NCI-H345 treated with DMSO at 0.1 percent for 48 hours (cell line): ENCODE results near the gene SPRYD3.

Experiments used
- DNase-seq: peaks from one replicate; lab custom pipeline; 2025; ENCODE audit not compliant: unreplicated experiment; lab: John Stamatoyannopoulos, UW

Gene SPRYD3

GRCh38 chr12:53078425-53079225, 565 bp downstream of the SPRYD3 start:
- peak; percentile 62 for DNase-seq

- DNase-seq, result no peak
Measured at GRCh38 chr12:53077030-53077429, 2.2 kb downstream of the SPRYD3 start.

DNA sequence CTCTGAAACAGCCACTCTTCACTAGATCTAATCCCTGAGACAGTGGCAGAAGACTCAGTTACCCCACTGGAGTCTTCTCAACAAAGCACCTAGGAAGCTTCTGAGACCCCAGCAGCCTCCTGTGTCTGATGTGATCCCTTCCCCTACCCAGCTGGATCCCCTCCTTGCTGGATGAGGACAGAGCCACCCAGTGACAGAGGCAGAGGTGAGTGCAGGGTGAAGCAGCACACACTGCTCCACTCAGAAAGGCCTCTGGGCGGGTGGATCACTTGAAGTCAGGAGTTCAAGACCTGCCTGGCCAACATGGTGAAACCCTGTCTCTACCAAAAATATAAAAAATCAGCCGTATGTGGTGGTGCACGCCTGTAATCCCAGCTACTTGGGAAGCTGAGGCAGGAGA, 2.7 kb downstream of the SPRYD3 start:
- no peak for DNase-seq

GRCh38 chr12:53074999-53075370, 4.2 kb downstream of the SPRYD3 start:
- no peak for DNase-seq

DNA sequence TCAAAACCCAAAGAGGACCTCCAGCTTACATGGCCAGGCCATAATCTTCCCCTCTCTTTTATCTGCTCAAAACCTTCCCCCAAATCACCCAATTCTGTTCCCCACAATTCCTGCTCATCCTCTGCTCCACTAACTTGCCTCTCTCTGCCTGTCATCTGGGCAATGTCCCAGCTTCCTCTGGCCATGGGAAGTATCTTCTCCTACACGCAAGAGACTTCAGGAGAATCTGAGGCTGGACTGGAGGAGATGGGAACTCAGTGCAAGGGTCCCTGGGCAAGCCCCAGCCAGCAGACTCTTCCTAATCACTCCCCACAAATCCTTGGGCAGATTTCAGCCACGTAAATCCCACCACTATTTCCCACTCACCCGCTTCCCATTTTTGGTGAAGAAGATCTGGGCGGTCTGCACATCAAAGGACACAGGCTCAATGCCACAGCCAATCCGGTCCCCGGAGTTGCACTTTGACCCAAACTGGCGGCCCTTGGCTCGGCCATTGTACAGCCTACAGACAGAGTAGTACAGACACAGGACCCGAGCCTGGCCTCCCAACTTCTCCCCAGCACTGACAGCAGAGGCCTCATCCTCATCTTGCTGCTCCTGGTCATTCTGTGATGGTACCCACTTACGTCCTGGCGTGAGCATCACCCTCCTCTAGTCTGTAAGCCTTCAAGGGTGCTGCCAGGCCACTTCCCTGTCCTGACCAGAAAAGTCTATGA, 4.7 kb downstream of the SPRYD3 start:
- DNase-seq, result no peak

DNA sequence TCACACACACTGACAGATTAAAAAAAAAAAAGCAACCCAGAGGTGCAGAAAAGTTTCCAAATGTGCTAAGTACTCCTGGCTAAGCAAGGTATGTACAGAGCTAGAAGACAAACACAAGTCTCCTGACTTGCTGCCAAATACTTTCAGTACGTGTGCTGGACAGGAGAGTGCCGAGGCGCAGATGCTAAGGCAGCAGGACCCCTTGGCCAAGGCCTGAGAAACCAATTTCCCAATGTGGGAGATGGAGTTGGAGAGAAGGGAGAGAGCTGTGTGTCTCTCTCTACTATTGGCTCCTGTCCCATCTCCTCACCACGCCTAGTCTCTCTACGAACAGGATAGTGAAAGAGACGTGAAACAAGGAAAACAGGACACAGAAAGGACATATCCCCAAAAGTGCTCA, 5.3 kb downstream of the SPRYD3 start:
- DNase-seq, result no peak

DNA sequence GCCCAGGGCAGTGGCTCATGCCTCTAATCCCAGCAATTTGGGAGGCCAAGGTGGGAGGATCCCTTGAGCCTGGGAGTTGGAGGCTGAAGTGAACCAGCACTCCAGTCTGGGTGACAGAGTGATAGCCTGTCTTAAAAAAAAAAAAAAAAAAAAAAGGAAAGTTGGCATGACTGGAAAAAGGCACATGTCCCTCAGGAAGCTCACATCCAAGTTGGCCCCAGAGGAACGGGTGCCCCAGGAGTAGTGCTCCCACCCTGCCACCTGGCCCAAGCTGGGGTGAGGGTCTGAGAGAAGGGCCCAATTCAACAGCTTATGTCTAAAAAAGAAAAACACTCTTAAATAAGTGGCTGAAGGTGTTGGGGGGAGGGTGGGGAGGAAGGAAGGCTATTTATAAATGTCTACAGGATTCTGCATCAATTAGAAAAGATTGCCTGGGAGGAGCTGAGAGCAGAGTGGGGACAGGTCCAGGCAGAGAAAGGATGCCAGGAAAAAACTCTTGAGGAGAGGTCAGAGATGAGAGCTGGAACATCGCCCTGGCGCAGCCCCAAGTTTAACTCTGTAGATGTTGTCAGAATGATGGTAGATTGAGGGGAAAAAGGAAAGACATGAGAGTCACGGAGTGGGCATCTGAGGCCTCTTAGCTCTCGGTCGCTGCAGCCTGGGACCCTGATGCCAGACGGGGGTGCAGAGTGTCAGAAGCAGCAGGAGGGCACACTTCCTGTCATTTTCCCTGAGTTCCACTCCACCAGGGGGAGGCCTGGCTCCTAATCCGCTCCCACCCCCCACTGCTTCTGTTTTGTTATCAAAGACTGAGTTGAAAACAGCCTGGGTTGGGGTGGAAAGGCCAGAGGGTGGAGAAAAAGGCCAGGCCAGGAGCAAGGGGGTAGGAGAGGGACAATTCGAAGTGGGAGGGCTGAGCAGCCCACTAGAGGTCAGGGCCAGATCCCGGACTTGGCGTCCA, 7.3 kb downstream of the SPRYD3 start:
- no peak for DNase-seq

GRCh38 chr12:53070877-53071492, 8.2 kb downstream of the SPRYD3 start:
- DNase-seq, result no peak

- no peak for DNase-seq
Measured at GRCh38 chr12:53069621-53070410, 9.4 kb downstream of the SPRYD3 start.

DNA sequence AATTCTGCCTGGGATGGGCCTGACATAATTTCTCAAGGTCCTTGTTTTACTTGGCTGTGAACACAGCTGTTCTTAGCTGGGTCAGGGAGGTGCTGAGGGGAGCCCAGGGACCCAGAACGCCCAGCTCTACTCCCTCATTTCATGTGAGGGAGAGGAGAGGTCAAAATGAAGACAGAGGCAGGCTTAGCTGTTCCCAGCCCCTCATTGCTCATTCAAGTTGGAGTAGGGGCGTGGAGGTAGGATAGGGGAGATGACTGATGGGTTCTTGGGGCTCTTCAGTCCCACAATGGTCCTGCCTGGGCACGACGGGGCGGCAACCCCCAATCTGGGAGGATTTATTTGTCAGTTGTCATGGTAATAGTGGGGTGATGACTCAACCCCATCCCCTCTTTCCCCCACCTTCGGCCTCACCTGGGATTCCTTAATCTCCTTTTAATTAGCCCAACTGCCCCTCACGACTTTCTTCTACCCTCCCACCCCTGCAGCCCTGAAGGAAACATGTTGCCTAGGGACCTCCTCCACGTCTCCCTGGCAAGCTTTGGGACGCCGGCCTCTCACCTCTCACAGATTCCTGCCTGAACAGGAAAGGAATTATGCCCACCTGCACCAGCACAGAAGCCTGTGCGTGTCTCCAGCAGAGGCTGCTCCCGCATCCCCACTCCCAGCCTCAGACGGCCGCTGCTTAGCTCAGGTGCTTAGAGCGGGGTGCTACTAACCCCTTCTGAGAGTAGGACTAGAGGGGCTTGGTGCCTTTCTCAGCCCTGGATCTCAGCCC, 10.2 kb downstream of the SPRYD3 start:
- DNase-seq, result no peak

DNA sequence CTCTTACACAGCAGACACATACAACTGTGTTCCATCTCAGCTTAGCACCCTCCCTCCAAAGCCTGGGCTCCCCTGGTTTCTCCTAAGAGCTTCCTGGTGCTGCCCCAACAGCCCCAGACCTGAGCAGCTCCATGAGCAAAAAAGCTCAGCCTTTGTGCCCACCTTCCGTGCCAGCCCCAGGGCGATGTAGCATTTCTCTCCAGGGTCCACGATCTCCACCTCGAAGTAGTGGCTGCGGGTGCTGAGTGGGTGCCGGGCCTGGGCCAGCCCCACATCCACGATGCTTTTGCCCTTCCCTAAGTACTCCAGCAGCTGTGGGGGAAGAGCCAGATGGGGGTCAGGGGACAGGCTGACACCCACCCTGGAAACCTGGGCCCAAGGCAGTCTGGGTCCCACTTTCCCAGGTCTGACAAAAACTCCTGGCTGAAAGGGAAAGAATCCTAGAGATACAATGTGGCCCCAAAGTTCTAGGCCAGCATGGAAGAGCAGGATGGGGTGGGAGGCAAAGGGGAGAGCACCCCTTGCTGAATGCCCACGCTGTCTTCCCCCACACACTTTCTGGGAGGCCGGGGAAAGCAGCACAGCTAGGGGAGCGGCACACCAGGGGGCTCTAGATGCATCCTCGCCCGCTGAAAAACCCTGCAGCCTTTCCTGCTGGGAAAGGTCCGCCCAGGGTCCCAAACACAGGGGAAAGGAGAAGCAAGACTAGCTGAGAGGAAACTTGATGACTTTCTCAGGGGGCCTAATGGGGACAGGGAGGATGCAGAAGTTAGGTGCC, 11.0 kb downstream of the SPRYD3 start:
- no peak for DNase-seq

DNA sequence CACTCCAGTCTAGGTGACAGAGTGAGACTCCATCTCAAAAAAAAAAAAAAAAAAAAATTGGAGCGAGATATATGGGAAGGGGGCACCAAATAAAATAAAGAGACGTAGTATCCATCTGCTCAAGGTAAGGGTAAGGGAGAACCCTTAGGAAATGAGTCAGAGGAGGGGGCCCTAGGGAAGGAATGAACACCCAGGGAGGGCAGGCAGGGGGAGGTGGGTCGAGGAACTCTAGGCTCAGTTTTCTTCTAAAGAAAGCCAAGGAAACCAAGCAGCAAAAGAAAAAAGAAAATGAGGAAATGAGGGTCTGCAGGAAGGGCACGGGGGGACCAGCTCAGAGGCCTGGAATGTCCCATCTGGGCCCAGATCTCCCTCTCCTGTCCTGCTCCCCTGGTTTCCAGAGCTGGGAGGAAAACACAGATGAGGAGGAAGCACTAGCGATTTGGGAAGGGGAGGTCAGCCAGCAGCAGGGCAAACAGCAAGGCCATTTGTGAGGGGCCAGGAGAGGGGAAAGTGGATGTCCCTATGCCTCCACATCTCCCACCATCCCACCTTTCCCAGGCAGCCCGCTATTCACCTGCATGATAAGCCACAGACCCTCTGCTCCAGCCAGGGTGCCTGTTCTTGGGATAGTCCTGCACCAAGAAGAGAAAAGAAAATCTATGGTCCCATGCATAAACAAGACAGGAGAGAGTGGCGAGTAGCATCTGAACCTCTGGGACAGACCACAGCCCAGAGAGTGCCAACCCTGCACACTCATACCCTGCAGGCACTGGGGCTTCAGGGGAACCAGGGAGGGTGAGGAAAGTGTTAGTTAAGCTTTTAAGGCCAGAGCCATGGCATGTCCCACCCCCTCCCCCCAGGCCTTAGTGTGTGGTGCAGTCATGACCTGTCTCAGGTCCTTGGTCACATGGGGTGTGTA, 11.9 kb downstream of the SPRYD3 start:
- DNase-seq, result no peak

- peak; percentile 37 for DNase-seq
Measured at GRCh38 chr12:53065975-53066931, 12.9 kb downstream of the SPRYD3 start.

DNA sequence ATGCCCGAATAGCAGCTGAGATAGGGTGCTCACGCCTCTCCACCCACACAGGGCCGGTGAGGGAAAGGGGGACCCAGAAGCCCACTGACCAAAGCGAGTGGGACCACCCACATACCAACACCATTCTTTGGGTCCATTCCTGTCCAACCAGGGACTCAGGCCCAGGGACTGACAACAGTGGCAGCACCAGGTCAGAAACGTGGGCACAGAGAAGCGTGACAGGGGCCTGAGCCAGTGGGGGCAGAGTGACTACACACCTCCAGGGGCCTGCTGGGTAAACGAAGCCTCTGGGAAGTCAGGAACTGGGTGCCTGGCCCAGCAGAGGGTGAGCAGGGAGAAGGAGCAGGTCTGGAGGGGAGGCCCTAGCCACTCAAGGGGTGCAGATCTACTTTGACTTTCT, 13.7 kb downstream of the SPRYD3 start:
- no peak for DNase-seq

GRCh38 chr12:53064613-53065436, 14.4 kb downstream of the SPRYD3 start:
- no peak for DNase-seq
